IMR-90 (cell line): Measurements from ENCODE around the gene CBR1. TPM values are rescaled to one million over a fixed set of nuclear protein-coding genes. Genes with fewer than 3 reads are reported as not detected.
A peak's percentile ranks its signal among the peaks of the same experiment; 100 is the strongest.

Experiments used
- ATAC-seq: fragments of 200-7000 bp; cut with Tn5 transposase; 2 replicates; pipeline ENCODE4 v1.9.1; 2020; ENCODE audit warnings: low read depth, mild to moderate bottlenecking, moderate library complexity
- BruUV-seq: library from RNA; stranded (reverse); fragments of 400-500 nt; replicated peaks from 2 replicates; lab custom pipeline; 2021; lab: Mats Ljungman, UMichigan
- CTCF ChIA-PET: fragments of 300-600 bp; formaldehyde crosslinking; extraction: SDS; loops from one replicate; lab custom pipeline; 2021; ENCODE audit warnings: antibody characterized with exemption; lab: Yijun Ruan, JAX
- POLR2A ChIA-PET: fragments of 300-600 bp; sonication (Branson Sonifier 250); formaldehyde crosslinking; loops from one replicate; lab custom pipeline; 2022; ENCODE audit warnings: antibody characterized with exemption; ENCODE audit not compliant: unreplicated experiment; lab: Charles Lee
- DNase-seq: peaks from one replicate; pipeline ENCODE4 v3.0.0; 2013
- H2AFZ ChIP-seq: replicated peaks from 2 replicates; pipeline ENCODE3; 2013; ENCODE audit warnings: low read length, mild to moderate bottlenecking; ENCODE audit not compliant: poor library complexity
- H2AK5ac ChIP-seq: 2 replicates; pipeline ENCODE4 v1.6.1; 2013; ENCODE audit warnings: low read depth, low read length, inconsistent platforms
- H2AK9ac ChIP-seq: replicated peaks from 2 replicates; pipeline ENCODE3; 2013; ENCODE audit warnings: mild to moderate bottlenecking, low read depth, low read length, moderate library complexity; ENCODE audit not compliant: poor library complexity
- H2BK120ac ChIP-seq: 2 replicates; pipeline ENCODE4 v1.6.1; 2013; ENCODE audit warnings: low read depth, low read length, inconsistent platforms
- H2BK15ac ChIP-seq: 3 replicates; pipeline ENCODE4 v1.6.1; 2013; ENCODE audit warnings: low read depth, low read length, inconsistent platforms
- H2BK20ac ChIP-seq: 2 replicates; pipeline ENCODE4 v1.6.1; 2013; ENCODE audit warnings: low read depth, mild to moderate bottlenecking, inconsistent platforms, low read length, moderate library complexity
- H2BK5ac ChIP-seq: 2 replicates; pipeline ENCODE4 v1.6.1; 2013; ENCODE audit warnings: mild to moderate bottlenecking, low read depth, low read length, inconsistent platforms; ENCODE audit not compliant: poor library complexity, severe bottlenecking
- H3K14ac ChIP-seq: replicated peaks from 2 replicates; pipeline ENCODE4 v1.6.1; 2013; ENCODE audit warnings: low read depth, low read length, inconsistent platforms
- H3K18ac ChIP-seq: 2 replicates; pipeline ENCODE4 v1.6.1; 2013; ENCODE audit warnings: low read depth, low read length, control low read depth
- H3K23ac ChIP-seq: 2 replicates; pipeline ENCODE4 v1.6.1; 2013; ENCODE audit warnings: low read depth, low read length, inconsistent platforms
- H3K27ac ChIP-seq: 2 replicates; pipeline ENCODE4 v1.5.1; 2013; ENCODE audit warnings: mild to moderate bottlenecking, control low read depth, low read length; ENCODE audit not compliant: insufficient read depth
- H3K27me3 ChIP-seq: 2 replicates; pipeline ENCODE4 v1.6.1; 2013; ENCODE audit warnings: low read length; ENCODE audit not compliant: control insufficient read depth, insufficient read depth
- H3K36me3 ChIP-seq: 2 replicates; pipeline ENCODE4 v1.6.1; 2013; ENCODE audit warnings: low read length, mixed read lengths; ENCODE audit not compliant: control insufficient read depth, insufficient read depth
- H3K4ac ChIP-seq: 2 replicates; pipeline ENCODE4 v1.6.1; 2013; ENCODE audit warnings: low read depth, low read length, inconsistent platforms
- H3K4me1 ChIP-seq: 2 replicates; pipeline ENCODE4 v1.6.1; 2013; ENCODE audit warnings: low read length, mixed read lengths; ENCODE audit not compliant: control insufficient read depth, insufficient read depth
- H3K4me2 ChIP-seq: 2 replicates; pipeline ENCODE4 v1.6.1; 2013; ENCODE audit warnings: low read depth, mild to moderate bottlenecking, control low read depth, low read length, moderate library complexity
- H3K4me3 ChIP-seq: 2 replicates; pipeline ENCODE4 v1.5.1; 2013; ENCODE audit warnings: low read depth, mild to moderate bottlenecking, control low read depth, low read length, moderate library complexity; ENCODE audit not compliant: insufficient read depth
- H3K56ac ChIP-seq: 2 replicates; pipeline ENCODE4 v1.6.1; 2013; ENCODE audit warnings: low read length, inconsistent platforms; ENCODE audit not compliant: insufficient read depth; ENCODE audit errors: extremely low read depth
- H3K79me1 ChIP-seq, 2 experiments: 2 replicates each; pipeline ENCODE4 v1.6.1; 2013; ENCODE audit warnings: low read length in 2 of 2, inconsistent platforms in 1 of 2, low read depth in 1 of 2
- H3K9ac ChIP-seq: 2 replicates; pipeline ENCODE4 v1.6.1; 2013; ENCODE audit warnings: low read depth, low read length, control low read depth
- H3K9me1 ChIP-seq: 2 replicates; pipeline ENCODE4 v1.6.1; 2013; ENCODE audit warnings: low read length, inconsistent platforms; ENCODE audit not compliant: insufficient read depth
- H3K9me3 ChIP-seq: 2 replicates; pipeline ENCODE4 v1.6.1; 2013; ENCODE audit warnings: low read length; ENCODE audit not compliant: control insufficient read depth, insufficient read depth
- H4K20me1 ChIP-seq: 2 replicates; pipeline ENCODE4 v1.6.1; 2013; ENCODE audit warnings: low read length, inconsistent platforms; ENCODE audit not compliant: insufficient read depth
- H4K5ac ChIP-seq: 2 replicates; pipeline ENCODE4 v1.6.1; 2013; ENCODE audit warnings: mild to moderate bottlenecking, low read depth, low read length, control low read depth
- H4K8ac ChIP-seq, 2 experiments: 2 replicates each; pipeline ENCODE4 v1.6.1; 2013; ENCODE audit warnings: low read depth in 2 of 2, low read length in 2 of 2, control low read depth in 1 of 2, inconsistent platforms in 1 of 2
- H4K91ac ChIP-seq: 2 replicates; pipeline ENCODE4 v1.6.1; 2013; ENCODE audit warnings: low read depth, low read length, inconsistent platforms; ENCODE audit not compliant: insufficient read depth
- CEBPB ChIP-seq: IDR thresholded peaks from 2 replicates; pipeline ENCODE4 v1.6.1; 2012; ENCODE audit warnings: low read depth, low read length, improper control_type of control experiment
- CHD1 ChIP-seq: IDR thresholded peaks from 2 replicates; pipeline ENCODE4 v1.6.1; 2012; ENCODE audit warnings: low read depth, low read length, improper control_type of control experiment
- MAFK ChIP-seq: IDR thresholded peaks from 2 replicates; pipeline ENCODE4 v1.6.1; 2012; ENCODE audit warnings: low read depth, low read length, improper control_type of control experiment
- MAZ ChIP-seq: IDR thresholded peaks from 2 replicates; pipeline ENCODE4 v1.6.1; 2012; ENCODE audit warnings: low read depth, mild to moderate bottlenecking, low read length, improper control_type of control experiment, moderate library complexity, borderline replicate concordance
- MXI1 ChIP-seq: IDR thresholded peaks from 2 replicates; pipeline ENCODE4 v1.6.1; 2012; ENCODE audit warnings: low read depth, mild to moderate bottlenecking, low read length, moderate library complexity, borderline replicate concordance
- NFE2L2 ChIP-seq: fragments of 150-350 bp; IDR thresholded peaks from 2 replicates; pipeline ENCODE4 v1.6.1; 2016; ENCODE audit warnings: low read depth, mild to moderate bottlenecking, low read length
- RAD21 ChIP-seq: IDR thresholded peaks from 2 replicates; pipeline ENCODE4 v1.6.1; 2012; ENCODE audit warnings: low read length, improper control_type of control experiment
- SMC3 ChIP-seq: fragments of 150-350 bp; IDR thresholded peaks from 2 replicates; pipeline ENCODE4 v1.6.1; 2016; ENCODE audit warnings: low read depth, mild to moderate bottlenecking, antibody characterized with exemption, low read length, moderate library complexity
- WGBS, 2 experiments: methylation state at CpG; one replicate each; pipeline versions ENCODE4 v1.1.5 to v1.1.7; 2013; ENCODE audit warnings: missing lambda C conversion rate in 2 of 2; ENCODE audit not compliant: insufficient read length in 1 of 2; ENCODE audit errors: extremely low coverage in 2 of 2; 5-methylcytosine and 5-hydroxymethylcytosine counted together
- dilution Hi-C: fragments of 300-500 bp; cut with HindIII; formaldehyde crosslinking; loops from one replicate; pipeline ENCODE4 v1.14.3; 2018; ENCODE audit warnings: low sequenced_read_pairs; ENCODE audit not compliant: unreplicated experiment
- in situ Hi-C: fragments of 300-500 bp; cut with MboI; formaldehyde crosslinking; loops from 3 replicates; pipeline ENCODE4 v1.14.3; 2019; ENCODE audit warnings: low sequenced_read_pairs, inconsistent platforms, mixed read lengths
- intact Hi-C: fragments of 100-400 bp; cut with micrococcal nuclease; formaldehyde crosslinking; loops from 2 replicates; pipeline ENCODE4 v1.10.0; 2022
- polyA plus RNA-seq, 3 experiments: library from polyadenylated mRNA; depleted of rRNA; stranded (reverse); fragments of >200 nt; gene quantifications; 2 replicates each; pipeline ENCODE4 v1.2.3, GENCODE V29; 2012; ENCODE audit warnings: low replicate concordance in 1 of 3
- total RNA-seq: library from RNA; depleted of rRNA; stranded (reverse); fragments of >200 nt; gene quantifications from 2 replicates; pipeline ENCODE4 v1.2.3, GENCODE V29; 2012
- TF ChIP-seq, protein P1 (sequence below): conservative IDR thresholded peaks from 2 replicates; pipeline ENCODE4 v1.5.1; 2012; ENCODE audit warnings: mild to moderate bottlenecking, low read depth, low read length, improper control_type of control experiment
- TF ChIP-seq, protein P2 (sequence below): fragments of 150-350 bp; IDR thresholded peaks from 2 replicates; pipeline ENCODE4 v1.6.1; 2017; ENCODE audit warnings: mild to moderate bottlenecking, antibody characterized with exemption, low read length, low read depth

The CBR1 gene
- total and polyA plus RNA-seq, 2 of the 4 experiments (the other 2 are of a cell fraction) = 122 to 222 TPM

DNA sequence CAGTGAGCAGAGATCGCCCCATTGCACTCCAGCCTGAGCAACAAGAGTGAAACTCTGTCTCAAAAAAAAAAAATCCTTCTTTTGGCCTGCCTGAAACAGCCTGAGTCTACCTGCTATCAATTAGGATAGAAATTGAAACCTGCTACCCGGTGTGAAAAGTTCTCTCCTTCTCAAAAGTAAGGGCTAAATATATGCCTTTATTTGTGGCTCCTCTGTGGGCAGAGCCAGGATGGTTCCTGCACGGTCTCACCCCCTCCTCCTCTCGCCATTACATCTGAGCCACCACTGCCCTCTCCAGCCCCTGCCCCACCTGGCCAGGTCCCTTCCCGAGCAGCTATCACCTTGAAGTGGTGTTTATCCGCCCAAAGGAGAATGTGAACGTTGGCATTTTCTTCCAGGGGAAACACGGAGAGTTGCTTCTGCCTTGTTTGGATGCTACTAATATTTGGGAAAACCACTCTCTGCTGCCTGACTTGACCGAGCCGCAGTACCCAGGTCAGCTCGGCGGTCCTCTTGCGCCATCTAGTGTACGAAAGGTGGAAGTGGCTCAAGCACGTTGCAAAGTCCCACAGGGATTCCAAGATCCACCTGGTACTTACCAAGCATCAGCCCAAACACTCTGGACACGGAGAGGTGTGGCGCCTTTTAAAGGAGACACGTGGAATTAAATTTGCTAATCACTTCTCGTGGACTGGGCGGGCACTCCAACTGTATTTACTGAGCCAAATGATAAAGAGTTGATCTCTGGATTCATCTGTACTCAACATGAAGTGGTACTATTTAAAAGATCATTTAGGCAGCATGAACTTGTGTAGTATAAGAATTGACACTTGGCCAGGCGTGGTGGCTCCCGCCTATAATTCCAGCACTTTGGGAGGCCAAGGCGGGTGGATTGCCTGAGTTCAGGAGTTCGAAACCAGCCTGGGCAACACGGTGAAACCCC, 41.4 kb upstream of the CBR1 start:
- no peak overlapping the region for H3K18ac ChIP-seq
- no peaks in the 10 kb centered on the region for H3K27me3 ChIP-seq
- dilution Hi-C loops (no loop called here), in situ Hi-C loops (no loop called here), intact Hi-C loops (loop anchor here (1.0 to 5.0 kb wide), 5 partner anchors 88 to 1141 kb away; no protein-coding TSS in a partner anchor)
- H3K9me1 ChIP-seq = peaks cover 5% of the 10 kb centered on the region
- peak overlapping the region; percentile 25; the same call in 1 of the 2 replicates for H3K4me2 ChIP-seq
- peak overlapping the region in 1 of 2 experiments; percentile 66; a peak in 1 of 4 replicates for H4K8ac ChIP-seq
- POLR2A ChIA-PET = interaction anchor here (0.6 kb wide), 1 partner anchor 977 kb away, joined by 6 read pairs; no protein-coding TSS in a partner anchor
- H3K4ac ChIP-seq = no peak overlapping the region; the same call in 1 of the 2 replicates
- peak overlapping the region; percentile 57; the same call in 1 of the 2 replicates for H4K91ac ChIP-seq
- peaks cover 7% of the 10 kb centered on the region for H3K4me1 ChIP-seq
- H2AK9ac ChIP-seq = no peak overlapping the region
- DNase-seq = peak; percentile 73
- no peaks in the 10 kb centered on the region for H3K36me3 ChIP-seq
- 0 out of 2 replicates have a peak overlapping the region, but pooled peaks have one; percentile 11 for H3K14ac ChIP-seq
- no peak overlapping the region for H4K5ac ChIP-seq
- H3K27ac ChIP-seq = no peak overlapping the region
- H3K56ac ChIP-seq = no peak overlapping the region
- H2AK5ac ChIP-seq = no peak overlapping the region
- ATAC-seq = peak; percentile 97
- H3K4me3 ChIP-seq = no peak overlapping the region
- BruUV-seq = no TSS peak
- no peak overlapping the region for H3K23ac ChIP-seq
- H2BK120ac ChIP-seq = peak overlapping the region; percentile 76; the same call in 1 of the 2 replicates
- H2BK20ac ChIP-seq = no peak overlapping the region
- peak overlapping the region; percentile 42; the same call in 1 of the 3 replicates for H2BK15ac ChIP-seq
- H3K9ac ChIP-seq = no peak overlapping the region
- TF ChIP-seq CEBPB = peak; percentile 53
- TF ChIP-seq, protein P1, sequence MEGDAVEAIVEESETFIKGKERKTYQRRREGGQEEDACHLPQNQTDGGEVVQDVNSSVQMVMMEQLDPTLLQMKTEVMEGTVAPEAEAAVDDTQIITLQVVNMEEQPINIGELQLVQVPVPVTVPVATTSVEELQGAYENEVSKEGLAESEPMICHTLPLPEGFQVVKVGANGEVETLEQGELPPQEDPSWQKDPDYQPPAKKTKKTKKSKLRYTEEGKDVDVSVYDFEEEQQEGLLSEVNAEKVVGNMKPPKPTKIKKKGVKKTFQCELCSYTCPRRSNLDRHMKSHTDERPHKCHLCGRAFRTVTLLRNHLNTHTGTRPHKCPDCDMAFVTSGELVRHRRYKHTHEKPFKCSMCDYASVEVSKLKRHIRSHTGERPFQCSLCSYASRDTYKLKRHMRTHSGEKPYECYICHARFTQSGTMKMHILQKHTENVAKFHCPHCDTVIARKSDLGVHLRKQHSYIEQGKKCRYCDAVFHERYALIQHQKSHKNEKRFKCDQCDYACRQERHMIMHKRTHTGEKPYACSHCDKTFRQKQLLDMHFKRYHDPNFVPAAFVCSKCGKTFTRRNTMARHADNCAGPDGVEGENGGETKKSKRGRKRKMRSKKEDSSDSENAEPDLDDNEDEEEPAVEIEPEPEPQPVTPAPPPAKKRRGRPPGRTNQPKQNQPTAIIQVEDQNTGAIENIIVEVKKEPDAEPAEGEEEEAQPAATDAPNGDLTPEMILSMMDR = peak; percentile 97
- TF ChIP-seq CHD1 = no peak
- TF ChIP-seq MXI1 = no peak
- no peak for TF ChIP-seq NFE2L2
- no peak for TF ChIP-seq MAFK
- peak; percentile 98 for TF ChIP-seq RAD21
- TF ChIP-seq, protein P2, sequence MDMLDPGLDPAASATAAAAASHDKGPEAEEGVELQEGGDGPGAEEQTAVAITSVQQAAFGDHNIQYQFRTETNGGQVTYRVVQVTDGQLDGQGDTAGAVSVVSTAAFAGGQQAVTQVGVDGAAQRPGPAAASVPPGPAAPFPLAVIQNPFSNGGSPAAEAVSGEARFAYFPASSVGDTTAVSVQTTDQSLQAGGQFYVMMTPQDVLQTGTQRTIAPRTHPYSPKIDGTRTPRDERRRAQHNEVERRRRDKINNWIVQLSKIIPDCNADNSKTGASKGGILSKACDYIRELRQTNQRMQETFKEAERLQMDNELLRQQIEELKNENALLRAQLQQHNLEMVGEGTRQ = no peak
- TF ChIP-seq MAZ = no peak
- peak; percentile 86 for TF ChIP-seq SMC3
- 0% methylated on average over 6 of the region's 25 CpGs; no CpG with 5 or more reads in 1 of the 2 experiments for WGBS, 2 experiments
- no peak overlapping the region for H2BK5ac ChIP-seq
- CTCF ChIA-PET = interaction anchor here (0.5 to 1.1 kb wide), 2 partner anchors 10 to 83 kb away, joined by 3 read pairs; no protein-coding TSS in a partner anchor
- no peaks in the 10 kb centered on the region for H3K9me3 ChIP-seq
- H2AFZ ChIP-seq = peak overlapping the region; percentile 92
- no peaks in the 10 kb centered on the region for H4K20me1 ChIP-seq
- no peaks in the 10 kb centered on the region for H3K79me1 ChIP-seq
